WTC11 (cell line): ENCODE results near the gene PDE1C.

ENCODE experiments used
- ATF3 ChIP-seq: sonication (generic); formaldehyde crosslinking; conservative IDR thresholded peaks from 2 replicates; pipeline ENCODE4 v1.8.1; 2022; ENCODE audit warnings: mild to moderate bottlenecking, missing genetic modification reagents
- CTCF ChIP-seq: fragments of 200-600 bp; IDR thresholded peaks from 2 replicates; pipeline ENCODE4 v1.8.0; 2022; ENCODE audit warnings: antibody characterized with exemption
- ELF4 ChIP-seq: sonication (generic); formaldehyde crosslinking; IDR thresholded peaks from 2 replicates; pipeline ENCODE4 v1.8.1; 2022; ENCODE audit warnings: low read depth, mild to moderate bottlenecking, moderate library complexity, missing genetic modification reagents
- FOXP4 ChIP-seq: sonication (generic); formaldehyde crosslinking; IDR thresholded peaks from 2 replicates; pipeline ENCODE4 v1.8.0; 2022; ENCODE audit warnings: mild to moderate bottlenecking, missing genetic modification reagents
- GABPB1 ChIP-seq: sonication (generic); formaldehyde crosslinking; IDR thresholded peaks from 2 replicates; pipeline ENCODE4 v1.8.1; 2023; ENCODE audit warnings: mild to moderate bottlenecking, missing genetic modification reagents
- KAT7 ChIP-seq: sonication (generic); formaldehyde crosslinking; IDR thresholded peaks from 2 replicates; pipeline ENCODE4 v1.8.1; 2023; ENCODE audit warnings: missing genetic modification reagents, mild to moderate bottlenecking, borderline replicate concordance
- NR3C1 ChIP-seq: sonication (generic); formaldehyde crosslinking; conservative IDR thresholded peaks from 2 replicates; pipeline ENCODE4 v1.8.1; 2023; ENCODE audit warnings: low read depth, mild to moderate bottlenecking, missing genetic modification reagents
- PREB ChIP-seq: sonication (generic); formaldehyde crosslinking; IDR thresholded peaks from 2 replicates; pipeline ENCODE4 v1.8.1; 2022; ENCODE audit warnings: mild to moderate bottlenecking, missing genetic modification reagents, moderate library complexity, borderline replicate concordance
- SMAD3 ChIP-seq: sonication (generic); formaldehyde crosslinking; IDR thresholded peaks from 2 replicates; pipeline ENCODE4 v1.8.0; 2022; ENCODE audit warnings: missing genetic modification reagents, mild to moderate bottlenecking, borderline replicate concordance
- USF1 ChIP-seq: sonication (generic); formaldehyde crosslinking; IDR thresholded peaks from 2 replicates; pipeline ENCODE4 v1.8.0; 2022; ENCODE audit warnings: mild to moderate bottlenecking, missing genetic modification reagents
- ZBTB21 ChIP-seq: sonication (generic); formaldehyde crosslinking; IDR thresholded peaks from 2 replicates; pipeline ENCODE4 v1.8.1; 2023; ENCODE audit warnings: mild to moderate bottlenecking, missing genetic modification reagents, borderline replicate concordance
- ZNF512 ChIP-seq: sonication (generic); formaldehyde crosslinking; IDR thresholded peaks from 2 replicates; pipeline ENCODE4 v1.8.1; 2022; ENCODE audit warnings: missing genetic modification reagents, borderline replicate concordance

- TF ChIP-seq PREB (CRISPR knock-in tag): no peak
- TF ChIP-seq CTCF: no peak
- no peak for TF ChIP-seq ELF4 (CRISPR knock-in tag)
- no peak for TF ChIP-seq ATF3 (CRISPR knock-in tag)
- no peak for TF ChIP-seq ZNF512 (CRISPR knock-in tag)
- no peak for TF ChIP-seq FOXP4
- no peak for TF ChIP-seq KAT7 (CRISPR knock-in tag)
- no peak for TF ChIP-seq SMAD3
- no peak for TF ChIP-seq NR3C1 (CRISPR knock-in tag)
- no peak for TF ChIP-seq USF1 (CRISPR knock-in tag)
- TF ChIP-seq GABPB1 (CRISPR knock-in tag): no peak
- no peak for TF ChIP-seq ZBTB21 (CRISPR knock-in tag)
Measured at GRCh38 chr7:32058002-32058401, 12.2 kb downstream of the PDE1C start.
